HepG2 (cell line): Measurements from ENCODE around the gene CMTM4. TPM values are rescaled to one million over a fixed set of nuclear protein-coding genes. Genes with fewer than 3 reads are reported as not detected.
A peak's percentile ranks its signal among the peaks of the same experiment; 100 is the strongest.
"Not testable (repeated sequence)": the region's sequence is repeated elsewhere in the genome, so short reads cannot be mapped to it uniquely, and the experiment has no call there.

Experiments used
- ATAC-seq: fragments of 200-7000 bp; cut with Tn5 transposase; 3 replicates; pipeline ENCODE4 v1.9.1; 2020; ENCODE audit warnings: mild to moderate bottlenecking, moderate library complexity
- BruUV-seq: library from RNA; stranded (reverse); fragments of 400-500 nt; replicated peaks from 2 replicates; lab custom pipeline; 2021; lab: Mats Ljungman, UMichigan
- CTCF ChIA-PET: fragments of 300-600 bp; formaldehyde crosslinking; extraction: SDS; loops from one replicate; lab custom pipeline; 2021; ENCODE audit warnings: low total read pairs, inconsistent platforms, low intra/inter-chr PET ratio; lab: Yijun Ruan, JAX
- POLR2A ChIA-PET: fragments of 350-600 bp; sonication (Branson Sonifier 250); formaldehyde crosslinking; loops from one replicate; lab custom pipeline; 2020; ENCODE audit warnings: antibody characterized with exemption, inconsistent platforms; lab: Yijun Ruan, JAX
- DNase-seq: peaks from one replicate; pipeline ENCODE4 v3.0.0-alpha.2; 2015; ENCODE audit warnings: low spot score
- FAIRE-seq: peaks from 3 replicates; lab custom pipeline; 2011; peaks lifted over from hg19 to GRCh38; lab: Jason Lieb, UNC
- H2AFZ ChIP-seq: one replicate; pipeline ENCODE4 v1.6.1; 2011; ENCODE audit warnings: low read length, inconsistent platforms
- H3K27ac ChIP-seq: fragments of 300-600 bp; 3 replicates; pipeline ENCODE4 v1.8.0; 2011; ENCODE audit warnings: mixed run types, mild to moderate bottlenecking, mixed read lengths, low read length, inconsistent platforms; ENCODE audit not compliant: insufficient read depth; ENCODE audit errors: extremely low read length
- H3K27me3 ChIP-seq, 2 experiments: fragments of 200-600 bp in 1 of 2; 2 replicates in 1 of 2; 3 replicates in 1 of 2; pipeline versions ENCODE4 v1.6.0 to v1.8.0; 2011; ENCODE audit warnings: low read length in 2 of 2, mild to moderate bottlenecking in 2 of 2, moderate library complexity in 2 of 2, inconsistent platforms in 1 of 2; ENCODE audit not compliant: insufficient read depth in 2 of 2, control insufficient read depth in 1 of 2
- H3K36me3 ChIP-seq, 2 experiments: fragments of 200-600 bp in 1 of 2; replicated peaks in 1 of 2; 2 replicates in 1 of 2; 3 replicates in 1 of 2; pipeline versions ENCODE4 v1.5.1 to v1.8.0; 2011; ENCODE audit warnings: low read length in 2 of 2, inconsistent platforms in 1 of 2; ENCODE audit not compliant: insufficient read depth in 2 of 2, control insufficient read depth in 1 of 2
- H3K4me1 ChIP-seq: 2 replicates; pipeline ENCODE4 v1.5.1; 2012; ENCODE audit warnings: low read length, inconsistent platforms; ENCODE audit not compliant: insufficient read depth
- H3K4me2 ChIP-seq: 2 replicates; pipeline ENCODE4 v1.6.0; 2011; ENCODE audit warnings: low read depth, low read length, inconsistent platforms
- H3K4me3 ChIP-seq, 3 experiments: fragments of 200-600 bp in 1 of 3; sonication (generic), shearing (Covaris generic) in 1 of 3; replicated peaks in 1 of 3; 2 replicates each; pipeline ENCODE4 v1.5.1; 2011 to 2016; ENCODE audit warnings: low read length in 3 of 3, inconsistent platforms in 2 of 3, low read depth in 2 of 3, mild to moderate bottlenecking in 2 of 3, control low read depth in 1 of 3, mixed read lengths in 1 of 3; ENCODE audit not compliant: insufficient read depth in 1 of 3
- H3K79me2 ChIP-seq: one replicate; pipeline ENCODE4 v1.6.1; 2011; ENCODE audit warnings: low read length, inconsistent platforms; ENCODE audit not compliant: insufficient read depth
- H3K9ac ChIP-seq: 2 replicates; pipeline ENCODE4 v1.6.0; 2011; ENCODE audit warnings: mild to moderate bottlenecking, low read depth, low read length, inconsistent platforms; ENCODE audit not compliant: insufficient read depth
- H3K9me3 ChIP-seq: 2 replicates; pipeline ENCODE4 v1.5.1; 2012; ENCODE audit warnings: mild to moderate bottlenecking, low read length
- H4K20me1 ChIP-seq: 2 replicates; pipeline ENCODE4 v1.6.0; 2011; ENCODE audit warnings: inconsistent platforms, mild to moderate bottlenecking, low read length, moderate library complexity; ENCODE audit not compliant: insufficient read depth
- AGO2 ChIP-seq: fragments of 200-400 bp; formaldehyde crosslinking; optimal IDR thresholded peaks from 2 replicates; pipeline ENCODE3; 2017; ENCODE audit warnings: mild to moderate bottlenecking, low read depth, low read length, moderate library complexity
- HNRNPH1 ChIP-seq: fragments of 200-400 bp; formaldehyde crosslinking; optimal IDR thresholded peaks from 2 replicates; pipeline ENCODE3; 2017; ENCODE audit warnings: mild to moderate bottlenecking, low read depth, low read length
- POGZ ChIP-seq: sonication (generic); formaldehyde crosslinking; IDR thresholded peaks from 2 replicates; pipeline ENCODE4 v1.4.0; 2020; ENCODE audit warnings: mild to moderate bottlenecking, missing genetic modification reagents
- POLR2G ChIP-seq: fragments of 200-400 bp; formaldehyde crosslinking; IDR thresholded peaks from 2 replicates; pipeline ENCODE4 v1.6.1; 2018; ENCODE audit warnings: mild to moderate bottlenecking, low read depth, low read length, moderate library complexity
- ZNF101 ChIP-seq: sonication (generic); formaldehyde crosslinking; IDR thresholded peaks from 2 replicates; pipeline ENCODE4 v1.4.0; 2020; ENCODE audit warnings: mild to moderate bottlenecking, low read depth, missing genetic modification reagents, borderline replicate concordance
- WGBS: methylation state at CpG from one replicate; pipeline ENCODE4 v1.1.6; 2017; ENCODE audit warnings: low lambda C conversion rate; 5-methylcytosine and 5-hydroxymethylcytosine counted together
- in situ Hi-C: cut with HindIII; loops from 2 replicates; pipeline ENCODE4 v1.10.0; 2017; ENCODE audit warnings: low pct_unique_long_range_greater_than_20kb; ENCODE audit not compliant: extremely low pct_ligation_motif_present
- intact Hi-C: fragments of 100-400 bp; cut with micrococcal nuclease; formaldehyde crosslinking; loops from one replicate; pipeline ENCODE4 v1.10.0; 2022; ENCODE audit not compliant: unreplicated experiment
- polyA plus RNA-seq, 8 experiments: library from polyadenylated mRNA; depleted of rRNA in 3 of 8; stranded (reverse) in 7 of 8; unstranded in 1 of 8; fragments of >200 nt; fragmentation: Illumina TruSeq in 4 of 8; extraction: Trizol in 4 of 8; gene quantifications; 2 replicates each; pipeline versions ENCODE4 v1.2.1 to v1.2.3, GENCODE V29; 2011 to 2016; ENCODE audit warnings: low read depth in 4 of 8, missing spikeins in 1 of 8, mixed read lengths in 1 of 8; ENCODE audit not compliant: insufficient read depth in 1 of 8
- total RNA-seq, 5 experiments: library from RNA; depleted of rRNA; stranded (reverse); fragments of >200 nt; fragmentation: Illumina TruSeq; extraction: Trizol; gene quantifications; 2 replicates each; pipeline ENCODE4 v1.2.3, GENCODE V29; 2016; ENCODE audit warnings: low read depth in 1 of 5
- TF ChIP-seq, protein P1 (sequence below): sonication (generic); formaldehyde crosslinking; IDR thresholded peaks from 2 replicates; pipeline ENCODE4 v1.4.0; 2020; ENCODE audit warnings: missing genetic modification reagents

CMTM4 gene
- total and polyA plus RNA-seq, 2 of the 13 experiments (the other 11 are each of a cell fraction or from before 2014, with no cell fraction given): 32.0 to 36.3 TPM

DNA sequence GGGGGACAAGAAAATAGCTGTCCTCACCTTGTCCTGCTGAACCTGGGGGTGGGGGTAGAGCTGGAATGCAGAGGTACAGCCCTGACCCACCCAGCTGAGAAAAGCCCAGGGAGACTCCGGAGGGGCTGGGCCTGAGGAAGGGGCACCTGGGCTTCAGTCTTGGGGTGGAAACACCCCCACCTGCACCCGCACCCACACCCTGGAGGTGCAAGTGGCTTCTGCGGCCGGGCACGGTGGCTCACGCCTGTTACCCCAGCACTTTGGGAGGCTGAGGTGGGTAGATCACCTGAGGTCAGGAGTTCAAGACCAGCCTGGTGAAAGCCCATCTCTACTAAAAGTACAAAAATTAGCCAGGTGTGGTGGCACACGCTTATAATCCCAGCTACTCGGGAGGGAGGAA is 84.6 kb downstream of the CMTM4 start:
- H2AFZ ChIP-seq, FAIRE-seq, H3K79me2 ChIP-seq, H3K4me2 ChIP-seq, POLR2A ChIA-PET, H3K27ac ChIP-seq, H3K4me3 ChIP-seq, DNase-seq, intact Hi-C loops, H3K9ac ChIP-seq, CTCF ChIA-PET, H3K9me3 ChIP-seq, in situ Hi-C loops, BruUV-seq, ATAC-seq, H3K27me3 ChIP-seq: not testable (repeated sequence)
- 0 out of 2 replicates have a peak, but pooled peaks have one; percentile 3 for TF ChIP-seq POLR2G
- WGBS: 100% methylated on average over 8 of the region's 8 CpGs
- Histone ChIP-seq H3K4me1 (peaks cover 44% of the 10 kb centered on the region), H3K36me3 (peaks cover 23 to 49% of the 10 kb centered on the region in 2 experiments), H4K20me1 (peaks cover 10% of the 10 kb centered on the region; the same call in 1 of the 2 replicates)

DNA sequence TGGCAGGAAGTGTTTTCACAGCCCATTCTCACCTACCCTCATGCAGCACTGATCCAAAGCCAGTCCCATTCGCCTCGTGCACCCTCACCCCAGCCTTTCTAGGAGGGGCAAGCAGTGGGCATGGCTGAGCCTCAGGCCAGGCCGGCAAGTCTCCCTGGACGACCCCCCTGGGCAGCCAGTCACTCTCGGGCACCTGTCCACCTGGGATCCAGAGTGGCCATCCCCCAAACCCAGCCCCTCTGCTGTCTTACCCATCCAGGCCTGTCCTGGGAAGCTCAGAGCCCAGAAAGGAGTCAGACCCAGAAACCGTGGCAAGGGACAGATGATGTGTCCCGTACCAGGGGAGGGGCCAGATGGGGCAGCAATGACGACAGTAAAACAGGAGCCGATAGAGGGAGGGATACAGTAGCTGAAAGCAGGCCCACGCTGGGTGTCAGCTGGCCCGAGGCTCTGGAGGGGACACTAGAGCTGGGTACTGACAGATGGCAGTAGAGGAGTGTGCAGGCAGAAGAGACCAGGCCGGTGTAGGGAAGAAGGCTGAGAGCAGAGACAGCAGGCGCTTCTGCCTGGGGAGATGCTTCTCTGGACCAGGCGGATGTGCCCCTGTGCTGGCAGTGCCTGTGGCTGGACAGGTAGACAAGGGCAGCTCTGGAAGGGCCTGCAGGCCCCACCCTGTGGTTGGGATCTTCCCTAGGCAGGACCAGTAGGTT is 86.3 kb downstream of the CMTM4 start:
- CTCF ChIA-PET: no interaction called here

More for the DNA sequence above, 86.3 kb downstream of the CMTM4 start:
- no peak overlapping the region for H3K4me3 ChIP-seq
- ATAC-seq (no peak), DNase-seq (no peak), FAIRE-seq (no peak)
- no peaks in the 10 kb centered on the region for H3K9me3 ChIP-seq
- H3K4me1 ChIP-seq: peaks cover 47% of the 10 kb centered on the region
- in situ Hi-C loops: no loop called here
- H3K27me3 ChIP-seq: no peaks in the 10 kb centered on the region
- intact Hi-C loops: no loop called here
- WGBS: 97% methylated on average over 12 of the region's 14 CpGs
- H3K9ac ChIP-seq: no peak overlapping the region
- H3K36me3 ChIP-seq: peaks cover 23 to 48% of the 10 kb centered on the region in 2 experiments
- TF ChIP-seq ZNF101 (CRISPR knock-in tag) (no peak), POGZ (CRISPR knock-in tag) (no peak), AGO2 (peak; percentile 22), HNRNPH1 (no peak)
- TF ChIP-seq, protein P1, sequence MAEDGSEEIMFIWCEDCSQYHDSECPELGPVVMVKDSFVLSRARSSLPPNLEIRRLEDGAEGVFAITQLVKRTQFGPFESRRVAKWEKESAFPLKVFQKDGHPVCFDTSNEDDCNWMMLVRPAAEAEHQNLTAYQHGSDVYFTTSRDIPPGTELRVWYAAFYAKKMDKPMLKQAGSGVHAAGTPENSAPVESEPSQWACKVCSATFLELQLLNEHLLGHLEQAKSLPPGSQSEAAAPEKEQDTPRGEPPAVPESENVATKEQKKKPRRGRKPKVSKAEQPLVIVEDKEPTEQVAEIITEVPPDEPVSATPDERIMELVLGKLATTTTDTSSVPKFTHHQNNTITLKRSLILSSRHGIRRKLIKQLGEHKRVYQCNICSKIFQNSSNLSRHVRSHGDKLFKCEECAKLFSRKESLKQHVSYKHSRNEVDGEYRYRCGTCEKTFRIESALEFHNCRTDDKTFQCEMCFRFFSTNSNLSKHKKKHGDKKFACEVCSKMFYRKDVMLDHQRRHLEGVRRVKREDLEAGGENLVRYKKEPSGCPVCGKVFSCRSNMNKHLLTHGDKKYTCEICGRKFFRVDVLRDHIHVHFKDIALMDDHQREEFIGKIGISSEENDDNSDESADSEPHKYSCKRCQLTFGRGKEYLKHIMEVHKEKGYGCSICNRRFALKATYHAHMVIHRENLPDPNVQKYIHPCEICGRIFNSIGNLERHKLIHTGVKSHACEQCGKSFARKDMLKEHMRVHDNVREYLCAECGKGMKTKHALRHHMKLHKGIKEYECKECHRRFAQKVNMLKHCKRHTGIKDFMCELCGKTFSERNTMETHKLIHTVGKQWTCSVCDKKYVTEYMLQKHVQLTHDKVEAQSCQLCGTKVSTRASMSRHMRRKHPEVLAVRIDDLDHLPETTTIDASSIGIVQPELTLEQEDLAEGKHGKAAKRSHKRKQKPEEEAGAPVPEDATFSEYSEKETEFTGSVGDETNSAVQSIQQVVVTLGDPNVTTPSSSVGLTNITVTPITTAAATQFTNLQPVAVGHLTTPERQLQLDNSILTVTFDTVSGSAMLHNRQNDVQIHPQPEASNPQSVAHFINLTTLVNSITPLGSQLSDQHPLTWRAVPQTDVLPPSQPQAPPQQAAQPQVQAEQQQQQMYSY (CRISPR knock-in tag): no peak
- H4K20me1 ChIP-seq: peaks cover 13% of the 10 kb centered on the region; the same call in 1 of the 2 replicates
- no peak overlapping the region for H3K4me2 ChIP-seq
- POLR2A ChIA-PET: interaction anchor here (1.5 to 1.6 kb wide), 2 partner anchors 50 to 203 kb away, joined by 3 read pairs; no protein-coding TSS in a partner anchor
- peaks cover 9% of the 10 kb centered on the region for H3K79me2 ChIP-seq
- no peak overlapping the region for H2AFZ ChIP-seq
- BruUV-seq: no TSS peak
- H3K27ac ChIP-seq: no peak overlapping the region
